ENCODE measurements around the gene CTDP1. TPM values are rescaled to one million over a fixed set of nuclear protein-coding genes. Genes with fewer than 3 reads are reported as not detected.

Gene CTDP1
- total RNA-seq, 1 donor from 2014 or later = 23.3 TPM

- H3K36me3 ChIP-seq = no peaks in the 10 kb centered on the region
- peaks cover 9% of the 10 kb centered on the region for H3K27me3 ChIP-seq
- TF ChIP-seq CTCF (IDR thresholded peaks at IDR 0.05) (no peak), POLR2AphosphoS5 (IDR thresholded peaks at IDR 0.05; ENCODE audit: insufficient read depth in 1 of 2, low read depth in 1 of 2) (no peak), POLR2A (IDR thresholded peaks at IDR 0.05) (no peak)
- no peak overlapping the region for H3K4me3 ChIP-seq
- no peak overlapping the region for H3K27ac ChIP-seq
- H3K9me3 ChIP-seq = no peaks in the 10 kb centered on the region
- H3K4me1 ChIP-seq = peaks cover 18% of the 10 kb centered on the region
- intact Hi-C loops (cut with DNase I) = no loop called here
- no peak for DNase-seq (ENCODE audit: extremely low spot score in 2 of 2)
These were observed 115.2 kb downstream of the CTDP1 start for GRCh38 chr18:79794846-79795245.

- peaks cover 9% of the 10 kb centered on the region for H3K27me3 ChIP-seq
These were observed 115.8 kb downstream of the CTDP1 start for GRCh38 chr18:79795446-79795845.

GRCh38 chr18:79796016-79796415 is 116.4 kb downstream of the CTDP1 start:
- Histone ChIP-seq H3K9me3 (no peaks in the 10 kb centered on the region), H3K4me3 (no peak overlapping the region), H3K27me3 (peaks cover 9% of the 10 kb centered on the region), H3K4me1 (peaks cover 18% of the 10 kb centered on the region), H3K27ac (no peak overlapping the region), H3K36me3 (no peaks in the 10 kb centered on the region)
- TF ChIP-seq POLR2AphosphoS5 (IDR thresholded peaks at IDR 0.05; ENCODE audit: insufficient read depth in 1 of 2, low read depth in 1 of 2) (no peak), CTCF (IDR thresholded peaks at IDR 0.05) (no peak), POLR2A (IDR thresholded peaks at IDR 0.05) (no peak)
- intact Hi-C loops (cut with DNase I) = no loop called here
- DNase-seq (ENCODE audit: extremely low spot score in 2 of 2) = no peak

More at GRCh38 chr18:79795446-79795845, 115.8 kb downstream of the CTDP1 start:
- Histone ChIP-seq H3K4me3 (no peak overlapping the region), H3K27ac (no peak overlapping the region), H3K4me1 (peaks cover 18% of the 10 kb centered on the region), H3K9me3 (no peaks in the 10 kb centered on the region), H3K36me3 (no peaks in the 10 kb centered on the region)
- no peak for DNase-seq (ENCODE audit: extremely low spot score in 2 of 2)
- no peak for TF ChIP-seq POLR2AphosphoS5 (IDR thresholded peaks at IDR 0.05; ENCODE audit: insufficient read depth in 1 of 2, low read depth in 1 of 2)
- no peak for TF ChIP-seq CTCF (IDR thresholded peaks at IDR 0.05)
- no peak for TF ChIP-seq POLR2A (IDR thresholded peaks at IDR 0.05)
- intact Hi-C loops (cut with DNase I) = no loop called here

GRCh38 chr18:79796531-79797405 is 117.2 kb downstream of the CTDP1 start:
- Histone ChIP-seq H3K27me3 (peaks cover 9% of the 10 kb centered on the region), H3K4me1 (peaks cover 18% of the 10 kb centered on the region), H3K9me3 (no peaks in the 10 kb centered on the region), H3K4me3 (no peak overlapping the region), H3K36me3 (no peaks in the 10 kb centered on the region), H3K27ac (no peak overlapping the region)
- TF ChIP-seq CTCF (IDR thresholded peaks at IDR 0.05) (no peak), POLR2A (IDR thresholded peaks at IDR 0.05) (no peak), POLR2AphosphoS5 (IDR thresholded peaks at IDR 0.05; ENCODE audit: insufficient read depth in 1 of 2, low read depth in 1 of 2) (no peak)
- no peak for DNase-seq (ENCODE audit: extremely low spot score in 2 of 2)
- intact Hi-C loops (cut with DNase I) = no loop called here
